Thoracic aorta (tissue), 2 donors: ENCODE measurements around the gene MED13L. TPM values are rescaled to one million over a fixed set of nuclear protein-coding genes. Genes with fewer than 3 reads are reported as not detected.

Experiments
- ATAC-seq: fragments of 150-250 bp; one replicate; pipeline ENCODE4 v1.8.0; 2017; ENCODE audit warnings: low read depth; ENCODE audit not compliant: insufficient number of reproducible peaks, low FRiP score
- DNase-seq: peaks from one replicate; pipeline ENCODE4 v3.0.0-alpha.2; 2020; ENCODE audit warnings: low spot score
- H3K27ac ChIP-seq, 2 donors: fragments of 200-600 bp; sonication (generic); 1 replicate in 1 of 2; 2 replicates in 1 of 2; pipeline ENCODE4 v1.5.1; 2016; ENCODE audit warnings: mild to moderate bottlenecking in 2 of 2, moderate library complexity in 2 of 2
- H3K27me3 ChIP-seq: fragments of 200-600 bp; sonication (generic); replicated peaks from 2 replicates; pipeline ENCODE4 v1.6.0; 2016; ENCODE audit warnings: mild to moderate bottlenecking; ENCODE audit not compliant: insufficient read depth
- H3K36me3 ChIP-seq: fragments of 200-600 bp; sonication (generic); one replicate; pipeline ENCODE4 v1.5.1; 2016
- H3K4me1 ChIP-seq, 2 donors: fragments of 200-600 bp; sonication (generic); 1 replicate in 1 of 2; 2 replicates in 1 of 2; pipeline versions ENCODE4 v1.5.1 to v1.6.0; 2016; ENCODE audit warnings: low read depth in 2 of 2, mild to moderate bottlenecking in 1 of 2; ENCODE audit not compliant: control insufficient read depth in 1 of 2
- H3K4me3 ChIP-seq: fragments of 200-600 bp; sonication (generic); 2 replicates; pipeline ENCODE4 v1.5.1; 2016; ENCODE audit warnings: mild to moderate bottlenecking
- H3K9me3 ChIP-seq: fragments of 200-600 bp; sonication (generic); 2 replicates; pipeline ENCODE4 v1.5.1; 2016
- total RNA-seq, 2 donors: library from RNA; depleted of rRNA; stranded (reverse); fragments of >200 nt; gene quantifications; one replicate each; pipeline versions ENCODE4 v1.1.0 to v1.2.3, GENCODE V29; 2016
- TF ChIP-seq, protein P1 (sequence below): fragments of 200-600 bp; sonication (generic); IDR thresholded peaks from one replicate; pipeline ENCODE4 v1.5.1; 2019; ENCODE audit warnings: antibody characterized with exemption

MED13L gene
- total RNA-seq, 2 donors from 2014 or later, result 186 to 221 TPM

- H3K27me3 ChIP-seq, result no peaks in the 10 kb centered on the region
- no peak for ATAC-seq
These were observed 160.7 kb downstream of the MED13L start for GRCh38 chr12:116116650-116117424.

GRCh38 chr12:116113398-116114130 is 163.9 kb downstream of the MED13L start:
- TF ChIP-seq, protein P1, sequence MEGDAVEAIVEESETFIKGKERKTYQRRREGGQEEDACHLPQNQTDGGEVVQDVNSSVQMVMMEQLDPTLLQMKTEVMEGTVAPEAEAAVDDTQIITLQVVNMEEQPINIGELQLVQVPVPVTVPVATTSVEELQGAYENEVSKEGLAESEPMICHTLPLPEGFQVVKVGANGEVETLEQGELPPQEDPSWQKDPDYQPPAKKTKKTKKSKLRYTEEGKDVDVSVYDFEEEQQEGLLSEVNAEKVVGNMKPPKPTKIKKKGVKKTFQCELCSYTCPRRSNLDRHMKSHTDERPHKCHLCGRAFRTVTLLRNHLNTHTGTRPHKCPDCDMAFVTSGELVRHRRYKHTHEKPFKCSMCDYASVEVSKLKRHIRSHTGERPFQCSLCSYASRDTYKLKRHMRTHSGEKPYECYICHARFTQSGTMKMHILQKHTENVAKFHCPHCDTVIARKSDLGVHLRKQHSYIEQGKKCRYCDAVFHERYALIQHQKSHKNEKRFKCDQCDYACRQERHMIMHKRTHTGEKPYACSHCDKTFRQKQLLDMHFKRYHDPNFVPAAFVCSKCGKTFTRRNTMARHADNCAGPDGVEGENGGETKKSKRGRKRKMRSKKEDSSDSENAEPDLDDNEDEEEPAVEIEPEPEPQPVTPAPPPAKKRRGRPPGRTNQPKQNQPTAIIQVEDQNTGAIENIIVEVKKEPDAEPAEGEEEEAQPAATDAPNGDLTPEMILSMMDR, result no peak
- Histone ChIP-seq H3K36me3 (no peaks in the 10 kb centered on the region), H3K4me1 (peaks cover 17 to 27% of the 10 kb centered on the region in 2 donors), H3K27ac (no peak overlapping the region), H3K27me3 (no peaks in the 10 kb centered on the region), H3K4me3 (no peak overlapping the region), H3K9me3 (no peaks in the 10 kb centered on the region)
- DNase-seq (no peak), ATAC-seq (no peak)

More at GRCh38 chr12:116116650-116117424, 160.7 kb downstream of the MED13L start:
- Histone ChIP-seq H3K4me3 (no peak overlapping the region), H3K4me1 (peaks cover 25 to 47% of the 10 kb centered on the region in 2 donors), H3K36me3 (no peaks in the 10 kb centered on the region), H3K27ac (no peak overlapping the region), H3K9me3 (no peaks in the 10 kb centered on the region)
- no peak for DNase-seq
- TF ChIP-seq, protein P1, result no peak

GRCh38 chr12:116106870-116107269 is 170.6 kb downstream of the MED13L start:
- ATAC-seq (no peak), DNase-seq (no peak)
- TF ChIP-seq, protein P1, result no peak
- H3K4me1 ChIP-seq, result peaks cover 7 to 18% of the 10 kb centered on the region in 2 donors
- H3K4me3 ChIP-seq, result no peak overlapping the region
- no peaks in the 10 kb centered on the region for H3K27me3 ChIP-seq
- no peak overlapping the region for H3K27ac ChIP-seq
- no peaks in the 10 kb centered on the region for H3K9me3 ChIP-seq
- H3K36me3 ChIP-seq, result no peaks in the 10 kb centered on the region

DNA sequence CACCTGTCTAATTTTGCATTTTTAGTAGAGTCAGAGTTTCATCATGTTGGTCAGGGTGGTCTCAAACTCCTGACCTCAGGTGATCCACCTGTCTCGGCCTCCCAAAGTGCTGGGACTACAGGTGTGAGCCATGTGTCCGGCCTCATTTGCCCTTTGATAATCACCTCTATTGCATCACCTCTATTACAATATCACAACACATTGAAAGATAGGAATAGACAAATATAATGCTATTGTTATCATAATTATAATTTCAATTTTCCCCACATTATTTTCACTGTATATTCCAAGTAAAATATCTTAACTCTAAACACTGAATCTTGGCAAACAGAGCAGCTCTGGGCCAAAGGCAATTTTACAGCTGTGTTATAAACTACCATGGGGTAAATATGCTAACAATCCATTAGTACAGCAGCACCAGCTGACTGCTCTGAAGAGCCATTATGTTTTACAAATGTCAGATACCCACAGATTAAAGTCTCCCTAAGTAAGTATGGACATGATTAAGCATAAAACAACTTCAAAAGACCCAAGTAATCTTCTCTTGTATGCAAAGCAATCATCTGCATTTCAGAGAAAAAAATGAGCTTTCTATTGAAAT is 173.2 kb downstream of the MED13L start:
- Histone ChIP-seq H3K27ac (no peak overlapping the region), H3K36me3 (no peaks in the 10 kb centered on the region), H3K9me3 (no peaks in the 10 kb centered on the region), H3K4me3 (no peak overlapping the region), H3K27me3 (no peaks in the 10 kb centered on the region), H3K4me1 (peaks cover 0 to 9% of the 10 kb centered on the region in 2 donors)
- ATAC-seq (no peak), DNase-seq (no peak)
- TF ChIP-seq, protein P1, result no peak

DNA sequence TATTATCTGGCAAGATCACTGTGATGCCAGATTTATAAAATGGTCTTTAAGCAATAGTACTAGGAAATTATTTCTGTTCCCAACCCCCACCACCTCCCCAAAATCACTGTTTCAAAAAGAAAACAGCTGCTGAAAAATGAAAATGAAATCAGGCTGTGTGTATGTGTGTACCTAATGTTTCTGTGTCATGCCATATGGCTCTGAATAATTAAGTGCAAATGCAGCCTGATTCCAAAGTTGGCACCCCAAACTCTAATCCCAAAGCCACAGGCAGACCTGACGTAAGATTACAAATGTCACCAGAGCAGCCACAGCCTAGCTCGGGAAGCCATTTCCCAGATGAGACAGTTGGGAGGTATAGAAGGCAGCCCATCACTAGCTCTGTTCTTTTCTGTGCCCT is 175.5 kb downstream of the MED13L start:
- no peaks in the 10 kb centered on the region for H3K36me3 ChIP-seq
- peaks cover 0 to 5% of the 10 kb centered on the region in 2 donors for H3K4me1 ChIP-seq
- no peaks in the 10 kb centered on the region for H3K27me3 ChIP-seq
- H3K4me3 ChIP-seq, result no peak overlapping the region
- H3K9me3 ChIP-seq, result no peaks in the 10 kb centered on the region
- no peak overlapping the region for H3K27ac ChIP-seq
- ATAC-seq (no peak), DNase-seq (no peak)
- TF ChIP-seq, protein P1, result no peak
